Measurements from ENCODE around the gene STAT5A. TPM values are rescaled to one million over a fixed set of nuclear protein-coding genes. Genes with fewer than 3 reads are reported as not detected.
"Not testable (repeated sequence)": the region's sequence is repeated elsewhere in the genome, so short reads cannot be mapped to it uniquely, and the experiment has no call there.

The STAT5A gene
- total RNA-seq, 4 donors from 2014 or later = 11.2 to 80.0 (median 34.5) TPM

- DNase-seq = peak in 2 of 3 donors; percentile 40 to 48
- Histone ChIP-seq H3K4me1 (peaks cover 0 to 34% (median 7%) of the 10 kb centered on the region in 4 donors), H3K27me3 (no peaks in the 10 kb centered on the region), H3K9me3 (no peaks in the 10 kb centered on the region), H3K36me3 (peaks cover 0 to 19% (median 0%) of the 10 kb centered on the region in 3 donors), H3K27ac (peak overlapping the region; percentile 84 to 95 (median 90)), H3K4me3 (peak overlapping the region; percentile 69 to 89 (median 81))
- no peak for TF ChIP-seq CTCF (IDR thresholded peaks at IDR 0.05)
- no peak for TF ChIP-seq POLR2A (IDR thresholded peaks at IDR 0.05)
Measured at GRCh38 chr17:42289611-42290181, 1.4 kb downstream of the STAT5A start.

GRCh38 chr17:42290577-42290976 lies 2.3 kb downstream of the STAT5A start:
- H3K27me3 ChIP-seq = no peaks in the 10 kb centered on the region
- H3K4me1 ChIP-seq = peaks cover 0 to 34% (median 7%) of the 10 kb centered on the region in 4 donors
- H3K4me3 ChIP-seq = no peak overlapping the region
- peaks cover 0 to 25% (median 0%) of the 10 kb centered on the region in 3 donors for H3K36me3 ChIP-seq
- TF ChIP-seq POLR2A (IDR thresholded peaks at IDR 0.05) = no peak
- no peak for TF ChIP-seq CTCF (IDR thresholded peaks at IDR 0.05)
- DNase-seq = peak in 1 of 3 donors; percentile 14
- H3K27ac ChIP-seq = no peak overlapping the region
- no peaks in the 10 kb centered on the region for H3K9me3 ChIP-seq

- no peak overlapping the region for H3K4me3 ChIP-seq
- no peaks in the 10 kb centered on the region for H3K27me3 ChIP-seq
- DNase-seq = peak in 1 of 3 donors; percentile 34
- H3K36me3 ChIP-seq = peaks cover 0 to 30% (median 0%) of the 10 kb centered on the region in 3 donors
- peaks cover 0 to 30% (median 7%) of the 10 kb centered on the region in 4 donors for H3K4me1 ChIP-seq
- H3K9me3 ChIP-seq = no peaks in the 10 kb centered on the region
- H3K27ac ChIP-seq = no peak overlapping the region
- TF ChIP-seq CTCF (IDR thresholded peaks at IDR 0.05) (no peak), POLR2A (IDR thresholded peaks at IDR 0.05) (no peak)
Measured at GRCh38 chr17:42291129-42291528, 2.8 kb downstream of the STAT5A start.

DNA sequence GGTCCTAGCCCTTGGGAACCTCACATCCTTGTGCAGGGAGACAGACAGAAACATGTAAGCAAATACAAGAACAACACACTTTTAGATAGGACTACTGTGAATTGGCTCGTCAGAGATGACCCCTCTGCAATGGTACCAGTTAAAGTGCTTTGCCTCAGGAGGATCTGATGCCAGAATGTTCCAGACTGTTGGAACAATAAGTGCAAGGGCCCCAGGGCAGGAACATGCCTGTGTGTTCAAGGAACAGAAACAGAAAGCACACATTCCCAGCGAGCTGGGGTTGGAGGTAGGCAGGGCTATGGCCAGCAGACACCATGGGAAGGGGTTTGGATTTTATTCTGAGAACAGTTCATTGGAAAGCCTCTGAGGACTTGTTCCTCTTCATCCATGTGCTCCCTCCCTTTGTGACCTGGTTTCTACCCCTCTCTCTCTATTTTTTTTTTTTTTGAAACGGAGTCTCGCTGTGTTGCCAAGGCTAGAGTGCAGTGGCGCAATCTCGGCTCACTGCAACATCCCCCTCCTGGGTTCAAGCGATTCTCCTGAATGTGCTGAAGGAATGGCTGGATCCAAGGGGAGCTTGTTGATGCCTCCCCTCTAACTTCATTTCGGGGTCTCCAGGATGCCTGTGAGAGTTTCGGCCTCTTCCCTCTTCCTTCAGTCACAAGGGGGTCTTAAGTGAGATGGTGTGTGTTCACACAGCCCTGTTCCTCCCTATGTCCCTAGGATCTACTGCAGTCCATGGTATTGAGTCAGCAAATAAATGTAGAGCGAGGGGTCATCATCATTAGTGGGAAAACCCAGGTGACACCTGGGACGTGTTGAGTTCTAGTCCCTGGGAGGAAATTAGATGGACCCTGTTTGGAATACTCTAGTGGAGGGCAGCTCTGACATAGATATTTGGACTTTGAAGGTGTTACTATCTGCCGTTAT lies 6.4 kb downstream of the STAT5A start:
- Histone ChIP-seq H3K27me3 (no peaks in the 10 kb centered on the region), H3K4me3 (no peak overlapping the region), H3K9me3 (no peaks in the 10 kb centered on the region), H3K4me1 (peaks cover 0 to 3% (median 0%) of the 10 kb centered on the region in 4 donors), H3K27ac (no peak overlapping the region), H3K36me3 (peaks cover 0 to 47% (median 0%) of the 10 kb centered on the region in 3 donors)
- DNase-seq = peak in 1 of 3 donors; percentile 13
- no peak for TF ChIP-seq CTCF (IDR thresholded peaks at IDR 0.05)

DNA sequence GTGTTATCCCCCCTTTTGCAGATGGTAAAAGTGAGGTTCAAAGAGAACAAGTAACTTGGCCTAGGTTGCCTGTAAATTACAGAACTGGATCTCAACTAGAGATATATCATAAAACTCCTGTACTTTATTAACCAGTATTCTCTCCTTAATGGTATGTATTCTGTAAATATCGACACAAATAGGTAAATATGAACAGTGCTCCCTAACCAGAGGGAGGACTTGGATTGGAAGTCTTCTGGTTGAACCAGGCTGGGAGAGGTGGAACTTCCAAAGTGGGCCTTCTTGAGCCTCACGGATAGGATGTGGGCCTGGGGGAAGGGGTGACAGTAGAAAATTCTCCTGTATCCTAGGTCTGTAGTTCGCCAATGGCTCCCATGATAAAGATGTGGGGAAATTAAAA lies 7.7 kb downstream of the STAT5A start:
- H3K4me1 ChIP-seq = no peaks in the 10 kb centered on the region
- no peaks in the 10 kb centered on the region for H3K27me3 ChIP-seq
- H3K9me3 ChIP-seq = no peaks in the 10 kb centered on the region
- TF ChIP-seq CTCF (IDR thresholded peaks at IDR 0.05) (no peak), POLR2A (IDR thresholded peaks at IDR 0.05) (no peak)
- no peak overlapping the region for H3K27ac ChIP-seq
- peak in 1 of 3 donors; percentile 3 for DNase-seq
- H3K36me3 ChIP-seq = peaks cover 0 to 50% (median 0%) of the 10 kb centered on the region in 3 donors
- H3K4me3 ChIP-seq = no peak overlapping the region

DNA sequence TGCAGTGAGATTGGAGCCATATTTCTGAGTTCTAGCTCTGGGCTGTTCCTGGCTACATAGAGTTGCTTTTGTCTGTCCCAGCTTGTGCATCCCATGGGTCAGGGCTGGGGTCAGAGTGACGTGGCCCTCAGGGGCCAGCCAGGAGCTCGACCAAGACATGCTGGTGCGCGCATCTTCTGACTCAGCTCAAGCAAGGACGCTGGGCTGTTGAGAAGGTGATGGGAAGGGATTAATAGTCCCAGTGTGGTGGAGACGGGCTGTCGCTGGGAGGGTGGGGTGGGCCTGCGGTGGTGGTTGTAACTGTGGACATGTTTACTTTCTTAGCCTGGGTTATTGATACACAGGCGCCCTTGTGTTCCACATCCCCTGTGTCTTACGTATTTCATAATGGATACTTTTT lies 9.5 kb downstream of the STAT5A start:
- not testable (repeated sequence) for H3K27ac ChIP-seq, H3K9me3 ChIP-seq, H3K4me3 ChIP-seq, H3K4me1 ChIP-seq, H3K27me3 ChIP-seq, DNase-seq
- peaks cover 0 to 60% (median 0%) of the 10 kb centered on the region in 3 donors for H3K36me3 ChIP-seq

DNA sequence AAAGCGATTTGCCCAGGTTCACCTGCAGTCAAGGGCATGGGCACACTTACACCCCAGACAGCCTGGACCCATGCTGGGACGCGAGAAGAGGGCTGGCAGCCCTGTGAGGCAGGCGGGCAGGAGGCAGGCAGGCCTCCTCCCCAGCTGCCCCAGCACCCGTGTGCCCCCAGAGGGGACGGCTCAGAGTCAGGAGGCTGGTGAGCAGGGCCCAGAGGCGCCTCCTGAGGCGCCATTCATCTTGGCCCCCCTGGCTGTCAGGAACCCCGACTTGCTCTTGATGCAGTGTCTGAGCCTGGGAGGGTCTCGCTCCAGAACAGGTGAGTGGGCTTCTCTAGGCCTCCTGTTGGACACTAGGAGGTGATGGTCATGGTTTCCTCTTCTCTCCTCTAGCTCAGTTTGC lies 11.1 kb downstream of the STAT5A start:
- H3K4me3 ChIP-seq, H3K9me3 ChIP-seq, DNase-seq, H3K27ac ChIP-seq, H3K27me3 ChIP-seq, H3K4me1 ChIP-seq: not testable (repeated sequence)
- H3K36me3 ChIP-seq = peaks cover 0 to 59% (median 0%) of the 10 kb centered on the region in 3 donors

- H3K4me3 ChIP-seq, H3K27ac ChIP-seq, DNase-seq, H3K27me3 ChIP-seq, H3K9me3 ChIP-seq, H3K4me1 ChIP-seq: not testable (repeated sequence)
- peaks cover 0 to 62% (median 0%) of the 10 kb centered on the region in 3 donors for H3K36me3 ChIP-seq
Measured at GRCh38 chr17:42299913-42300312, 11.6 kb downstream of the STAT5A start.
